Measurements from ENCODE around the gene NEGR1. TPM values are rescaled to one million over a fixed set of nuclear protein-coding genes. Genes with fewer than 3 reads are reported as not detected.

Gene NEGR1
- total RNA-seq, 1 donor from 2014 or later: 8.6 TPM

- Histone ChIP-seq H3K36me3 (ENCODE audit: insufficient read depth, low read length) (no peaks in the 10 kb centered on the region), H3K9ac (ENCODE audit: low read length) (no peak overlapping the region), H2AFZ (ENCODE audit: low read depth, low read length) (no peak overlapping the region), H3K9me3 (ENCODE audit: insufficient read depth, low read depth, low read length) (no peaks in the 10 kb centered on the region), H4K20me1 (ENCODE audit: insufficient read depth, low read length) (no peaks in the 10 kb centered on the region), H3K27me3 (ENCODE audit: insufficient read depth, low read length) (no peaks in the 10 kb centered on the region), H3K27ac (ENCODE audit: low read depth, low read length) (no peak overlapping the region), H3K4me3 (ENCODE audit: insufficient read depth, low read depth, low read length) (no peak overlapping the region), H3K4me2 (ENCODE audit: low read length) (no peak overlapping the region), H3K4me1 (ENCODE audit: insufficient read depth, low read length) (no peaks in the 10 kb centered on the region), H3K79me2 (ENCODE audit: insufficient read depth, low read length) (no peaks in the 10 kb centered on the region)
- no peaks in the 10 kb centered on the region for H3K9me3 Mint-ChIP-seq (ENCODE audit: unreplicated experiment)
- no peaks in the 10 kb centered on the region for H3K27me3 Mint-ChIP-seq (ENCODE audit: low read depth, unreplicated experiment)
- no peak overlapping the region for H3K4me3 Mint-ChIP-seq (ENCODE audit: unreplicated experiment)
- TF ChIP-seq CTCF (IDR thresholded peaks at IDR 0.05; ENCODE audit: insufficient read depth, low read depth, low read length): no peak
- TF ChIP-seq EZH2 (IDR thresholded peaks at IDR 0.05; ENCODE audit: insufficient read depth, low read length): no peak
- FAIRE-seq: no peak
- H3K27ac Mint-ChIP-seq (ENCODE audit: unreplicated experiment): no peak overlapping the region
- peaks cover 6% of the 10 kb centered on the region for H3K4me1 Mint-ChIP-seq (ENCODE audit: low read depth, unreplicated experiment)
- no peaks in the 10 kb centered on the region for H3K36me3 Mint-ChIP-seq (ENCODE audit: low read depth, unreplicated experiment)
- no peak for DNase-seq (ENCODE audit: low read depth)
Observed at GRCh38 chr1:72115290-72115689, 167.0 kb downstream of the NEGR1 start.

- H3K4me3 Mint-ChIP-seq (ENCODE audit: unreplicated experiment): no peak overlapping the region
- H3K4me1 Mint-ChIP-seq (ENCODE audit: low read depth, unreplicated experiment): peaks cover 6% of the 10 kb centered on the region
- Histone ChIP-seq H3K4me3 (ENCODE audit: insufficient read depth, low read depth, low read length) (no peak overlapping the region), H2AFZ (ENCODE audit: low read depth, low read length) (no peak overlapping the region), H3K4me2 (ENCODE audit: low read length) (no peak overlapping the region), H3K79me2 (ENCODE audit: insufficient read depth, low read length) (no peaks in the 10 kb centered on the region), H3K36me3 (ENCODE audit: insufficient read depth, low read length) (no peaks in the 10 kb centered on the region), H3K4me1 (ENCODE audit: insufficient read depth, low read length) (no peaks in the 10 kb centered on the region), H3K9me3 (ENCODE audit: insufficient read depth, low read depth, low read length) (no peaks in the 10 kb centered on the region), H3K27me3 (ENCODE audit: insufficient read depth, low read length) (no peaks in the 10 kb centered on the region), H4K20me1 (ENCODE audit: insufficient read depth, low read length) (no peaks in the 10 kb centered on the region), H3K27ac (ENCODE audit: low read depth, low read length) (no peak overlapping the region), H3K9ac (ENCODE audit: low read length) (no peak overlapping the region)
- no peak for FAIRE-seq
- no peak for TF ChIP-seq CTCF (IDR thresholded peaks at IDR 0.05; ENCODE audit: insufficient read depth, low read depth, low read length)
- no peak for TF ChIP-seq EZH2 (IDR thresholded peaks at IDR 0.05; ENCODE audit: insufficient read depth, low read length)
- no peaks in the 10 kb centered on the region for H3K9me3 Mint-ChIP-seq (ENCODE audit: unreplicated experiment)
- DNase-seq (ENCODE audit: low read depth): no peak
- no peak overlapping the region for H3K27ac Mint-ChIP-seq (ENCODE audit: unreplicated experiment)
- H3K36me3 Mint-ChIP-seq (ENCODE audit: low read depth, unreplicated experiment): no peaks in the 10 kb centered on the region
- no peaks in the 10 kb centered on the region for H3K27me3 Mint-ChIP-seq (ENCODE audit: low read depth, unreplicated experiment)
Observed at GRCh38 chr1:72111662-72112061, 170.7 kb downstream of the NEGR1 start.

- TF ChIP-seq EZH2 (IDR thresholded peaks at IDR 0.05; ENCODE audit: insufficient read depth, low read length): no peak
- TF ChIP-seq CTCF (IDR thresholded peaks at IDR 0.05; ENCODE audit: insufficient read depth, low read depth, low read length): no peak
- H3K4me1 Mint-ChIP-seq (ENCODE audit: low read depth, unreplicated experiment): no peaks in the 10 kb centered on the region
- H3K36me3 Mint-ChIP-seq (ENCODE audit: low read depth, unreplicated experiment): no peaks in the 10 kb centered on the region
- Histone ChIP-seq H3K9me3 (ENCODE audit: insufficient read depth, low read depth, low read length) (no peaks in the 10 kb centered on the region), H3K27ac (ENCODE audit: low read depth, low read length) (no peak overlapping the region), H3K36me3 (ENCODE audit: insufficient read depth, low read length) (no peaks in the 10 kb centered on the region), H3K4me2 (ENCODE audit: low read length) (no peak overlapping the region), H3K4me1 (ENCODE audit: insufficient read depth, low read length) (no peaks in the 10 kb centered on the region), H3K4me3 (ENCODE audit: insufficient read depth, low read depth, low read length) (no peak overlapping the region), H3K9ac (ENCODE audit: low read length) (no peak overlapping the region), H3K79me2 (ENCODE audit: insufficient read depth, low read length) (no peaks in the 10 kb centered on the region), H3K27me3 (ENCODE audit: insufficient read depth, low read length) (no peaks in the 10 kb centered on the region), H4K20me1 (ENCODE audit: insufficient read depth, low read length) (no peaks in the 10 kb centered on the region), H2AFZ (ENCODE audit: low read depth, low read length) (no peak overlapping the region)
- H3K27ac Mint-ChIP-seq (ENCODE audit: unreplicated experiment): no peak overlapping the region
- no peak overlapping the region for H3K4me3 Mint-ChIP-seq (ENCODE audit: unreplicated experiment)
- no peaks in the 10 kb centered on the region for H3K27me3 Mint-ChIP-seq (ENCODE audit: low read depth, unreplicated experiment)
- no peak for FAIRE-seq
- no peaks in the 10 kb centered on the region for H3K9me3 Mint-ChIP-seq (ENCODE audit: unreplicated experiment)
- DNase-seq (ENCODE audit: low read depth): no peak
Observed at GRCh38 chr1:72109916-72110315, 172.4 kb downstream of the NEGR1 start.
